Muscle layer of duodenum (tissue), 2 donors: Measurements from ENCODE around the gene PTPRD.
"Not testable (repeated sequence)": the region's sequence is repeated elsewhere in the genome, so short reads cannot be mapped to it uniquely, and the experiment has no call there.

Experiments used
- H3K27ac ChIP-seq: one replicate; pipeline ENCODE4 v1.7.0; 2013; ENCODE audit warnings: mild to moderate bottlenecking, low read length
- H3K27me3 ChIP-seq: one replicate; pipeline ENCODE4 v1.7.0; 2013; ENCODE audit warnings: low read depth, mild to moderate bottlenecking, control low read depth, low read length
- H3K36me3 ChIP-seq, 2 donors: one replicate each; pipeline ENCODE4 v1.7.0; 2013; ENCODE audit warnings: low read length in 2 of 2, control low read depth in 1 of 2, mild to moderate bottlenecking in 1 of 2; ENCODE audit not compliant: insufficient read depth in 2 of 2, control insufficient read depth in 1 of 2
- H3K4me1 ChIP-seq, 2 donors: one replicate each; pipeline ENCODE4 v1.7.0; 2013; ENCODE audit warnings: low read length in 2 of 2, mild to moderate bottlenecking in 2 of 2, control low read depth in 1 of 2, moderate library complexity in 1 of 2; ENCODE audit not compliant: insufficient read depth in 2 of 2, control insufficient read depth in 1 of 2
- H3K4me3 ChIP-seq, 2 donors: one replicate each; pipeline ENCODE4 v1.7.0; 2013; ENCODE audit warnings: low read length in 2 of 2, low read depth in 1 of 2, mild to moderate bottlenecking in 1 of 2
- H3K9me3 ChIP-seq, 2 donors: one replicate each; pipeline ENCODE4 v1.7.0; 2013; ENCODE audit warnings: low read length in 2 of 2, control low read depth in 1 of 2, mild to moderate bottlenecking in 1 of 2; ENCODE audit not compliant: control insufficient read depth in 1 of 2
- donor health status: healthy.

Gene PTPRD

DNA sequence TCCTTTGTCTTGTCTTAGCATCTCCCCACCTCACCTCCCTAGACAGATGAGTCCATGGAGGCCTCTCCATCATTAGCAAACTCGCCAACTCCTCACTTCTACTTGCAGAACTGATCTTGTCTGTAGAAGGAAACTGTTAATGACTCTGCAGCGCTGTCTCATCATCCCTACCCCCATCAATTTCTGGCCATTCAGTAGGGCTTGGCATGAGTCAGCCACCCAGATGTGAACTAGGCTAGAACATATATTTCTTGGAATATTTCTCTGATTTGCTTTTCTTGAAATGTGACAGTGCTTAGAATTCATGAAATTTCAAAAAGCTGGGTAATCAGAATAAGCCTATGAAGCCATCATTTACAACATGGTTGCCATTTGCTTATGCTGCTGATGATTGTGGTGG, 1688.2 kb downstream of the PTPRD start:
- Histone ChIP-seq H3K4me3 (no peak overlapping the region), H3K27ac (no peak overlapping the region), H3K9me3 (no peaks in the 10 kb centered on the region), H3K4me1 (no peaks in the 10 kb centered on the region), H3K27me3 (no peaks in the 10 kb centered on the region), H3K36me3 (no peaks in the 10 kb centered on the region)

DNA sequence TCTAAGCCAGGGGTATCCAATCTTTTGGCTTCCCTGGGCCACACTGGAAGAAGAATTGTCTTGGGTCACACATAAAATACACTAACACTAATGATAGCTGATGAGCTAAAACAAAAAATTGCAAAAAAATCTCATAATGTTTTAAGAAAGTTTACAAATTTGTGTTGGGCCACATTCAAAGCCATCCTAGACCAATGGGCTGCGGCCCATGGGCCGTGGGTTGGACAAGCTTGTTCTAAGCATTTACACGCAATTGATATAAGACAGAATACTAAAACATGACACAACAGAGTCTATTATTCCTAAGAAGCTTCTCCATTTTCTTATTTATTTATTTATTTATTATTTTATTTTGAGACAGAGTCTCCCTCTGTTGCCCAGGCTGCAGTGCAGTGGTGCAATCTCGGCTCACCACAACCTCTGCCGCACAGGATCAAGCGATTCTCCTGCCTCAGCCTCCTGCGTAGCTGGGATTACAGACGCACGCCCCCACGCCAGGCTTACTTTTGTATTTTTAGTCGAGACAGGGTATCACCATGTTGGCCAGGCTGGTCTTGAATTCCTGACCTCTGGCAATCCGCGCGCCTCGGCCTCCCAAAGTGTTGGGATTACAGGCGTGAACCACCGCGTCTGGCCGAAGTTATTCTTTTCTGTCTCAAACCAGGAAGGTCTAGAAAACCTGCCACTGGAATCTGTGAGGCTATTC, 1692.2 kb downstream of the PTPRD start:
- H3K27me3 ChIP-seq, H3K36me3 ChIP-seq, H3K27ac ChIP-seq, H3K9me3 ChIP-seq, H3K4me1 ChIP-seq, H3K4me3 ChIP-seq: not testable (repeated sequence)

DNA sequence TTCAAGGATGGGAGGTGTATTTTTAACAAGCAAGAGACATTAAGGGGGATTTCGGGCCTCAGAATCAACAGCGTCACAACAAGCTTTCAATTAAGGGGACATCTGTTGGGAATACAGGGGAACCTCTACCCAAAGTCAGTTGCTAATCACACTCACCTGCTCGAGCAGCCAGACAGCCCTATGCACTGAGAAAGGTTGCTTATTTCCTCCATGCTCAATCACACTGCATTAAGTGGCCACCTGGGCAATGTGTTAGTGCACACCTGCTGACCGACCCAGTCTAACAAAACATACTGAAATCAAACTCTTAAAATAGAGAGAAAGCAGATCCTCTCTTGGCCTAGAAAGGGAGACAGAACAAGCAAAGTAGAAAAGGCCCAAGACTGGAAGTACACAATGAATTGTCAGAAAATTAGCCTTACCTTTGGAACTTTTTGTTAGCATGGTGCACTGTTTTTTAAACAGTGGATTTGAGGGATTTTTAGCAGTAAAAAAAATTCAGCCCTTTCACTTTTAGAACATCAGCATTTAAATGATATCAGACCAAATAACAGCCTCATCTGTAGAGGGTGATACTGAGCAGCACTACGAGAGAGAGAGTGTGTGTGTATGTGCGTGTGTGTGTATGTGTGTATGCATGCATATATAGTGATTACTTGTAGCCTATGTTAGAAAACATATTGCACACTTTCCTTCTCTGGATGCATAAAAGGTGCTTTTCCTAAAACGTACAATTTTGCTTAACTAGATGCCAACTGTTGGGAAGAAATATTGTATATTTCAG, 1694.7 kb downstream of the PTPRD start:
- H3K27ac ChIP-seq = no peak overlapping the region
- no peaks in the 10 kb centered on the region for H3K36me3 ChIP-seq
- no peaks in the 10 kb centered on the region for H3K27me3 ChIP-seq
- no peaks in the 10 kb centered on the region for H3K9me3 ChIP-seq
- H3K4me3 ChIP-seq = no peak overlapping the region
- no peaks in the 10 kb centered on the region for H3K4me1 ChIP-seq

DNA sequence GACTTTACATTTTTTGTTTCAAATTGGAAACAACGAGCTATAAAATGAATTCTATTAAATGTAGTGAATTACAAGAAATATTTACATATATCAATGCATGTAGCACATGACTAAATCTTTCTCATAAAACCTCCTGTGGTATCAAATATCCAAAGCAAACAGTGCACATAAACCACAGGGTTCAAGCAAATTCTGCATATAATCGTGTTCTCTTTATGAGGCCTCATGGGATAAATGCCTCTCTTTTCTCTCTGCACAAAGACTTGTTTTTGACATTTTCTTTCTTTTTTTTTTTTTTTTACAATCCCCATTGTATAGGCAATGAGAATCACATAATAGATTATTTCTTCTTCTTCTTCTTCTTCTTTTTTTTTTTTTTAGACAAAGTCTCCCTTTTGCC, 1696.0 kb downstream of the PTPRD start:
- Histone ChIP-seq H3K4me3 (no peak overlapping the region), H3K27ac (no peak overlapping the region), H3K36me3 (no peaks in the 10 kb centered on the region), H3K4me1 (no peaks in the 10 kb centered on the region), H3K9me3 (no peaks in the 10 kb centered on the region), H3K27me3 (no peaks in the 10 kb centered on the region)

DNA sequence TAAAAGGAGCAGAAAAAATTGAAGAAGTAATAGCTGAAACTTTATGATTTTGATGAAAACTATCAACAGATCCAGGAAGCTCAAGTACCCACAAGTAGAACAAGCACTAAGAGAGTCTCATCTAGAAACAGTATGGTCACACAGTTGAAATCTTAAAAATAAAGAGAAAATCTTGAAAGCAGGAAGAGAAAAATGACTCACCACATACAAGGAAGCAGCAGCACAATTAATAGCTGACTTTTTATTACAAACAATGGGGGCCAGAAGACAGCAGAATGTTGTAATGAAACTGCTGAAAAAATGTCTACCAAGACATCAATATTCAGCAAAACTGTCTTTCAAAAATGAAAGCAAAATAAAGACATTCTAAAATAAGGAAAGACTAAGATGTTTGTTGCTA, 1704.9 kb downstream of the PTPRD start:
- Histone ChIP-seq H3K9me3 (no peaks in the 10 kb centered on the region), H3K27me3 (no peaks in the 10 kb centered on the region), H3K4me1 (no peaks in the 10 kb centered on the region), H3K36me3 (no peaks in the 10 kb centered on the region), H3K4me3 (no peak overlapping the region), H3K27ac (no peak overlapping the region)

DNA sequence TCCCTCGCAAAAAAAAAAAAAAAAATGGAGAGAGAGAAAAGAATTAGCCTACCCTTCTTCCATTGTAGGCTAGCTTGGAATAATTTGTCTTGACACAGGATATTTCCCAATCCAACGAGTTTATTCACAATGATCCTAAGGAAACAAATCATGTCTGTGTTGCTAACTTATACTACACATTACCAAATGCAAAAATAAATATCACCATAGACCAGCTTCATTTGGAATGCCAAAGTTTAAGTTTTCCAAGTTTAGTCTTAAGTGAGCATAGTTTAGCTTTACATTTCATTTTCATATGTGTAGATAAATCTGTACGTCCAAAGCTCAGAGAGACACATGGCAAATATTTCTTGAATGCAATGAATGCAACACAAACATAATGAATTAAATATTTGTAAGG, 1707.1 kb downstream of the PTPRD start:
- Histone ChIP-seq H3K27ac (no peak overlapping the region), H3K27me3 (no peaks in the 10 kb centered on the region), H3K4me1 (no peaks in the 10 kb centered on the region), H3K4me3 (no peak overlapping the region), H3K9me3 (no peaks in the 10 kb centered on the region), H3K36me3 (no peaks in the 10 kb centered on the region)

DNA sequence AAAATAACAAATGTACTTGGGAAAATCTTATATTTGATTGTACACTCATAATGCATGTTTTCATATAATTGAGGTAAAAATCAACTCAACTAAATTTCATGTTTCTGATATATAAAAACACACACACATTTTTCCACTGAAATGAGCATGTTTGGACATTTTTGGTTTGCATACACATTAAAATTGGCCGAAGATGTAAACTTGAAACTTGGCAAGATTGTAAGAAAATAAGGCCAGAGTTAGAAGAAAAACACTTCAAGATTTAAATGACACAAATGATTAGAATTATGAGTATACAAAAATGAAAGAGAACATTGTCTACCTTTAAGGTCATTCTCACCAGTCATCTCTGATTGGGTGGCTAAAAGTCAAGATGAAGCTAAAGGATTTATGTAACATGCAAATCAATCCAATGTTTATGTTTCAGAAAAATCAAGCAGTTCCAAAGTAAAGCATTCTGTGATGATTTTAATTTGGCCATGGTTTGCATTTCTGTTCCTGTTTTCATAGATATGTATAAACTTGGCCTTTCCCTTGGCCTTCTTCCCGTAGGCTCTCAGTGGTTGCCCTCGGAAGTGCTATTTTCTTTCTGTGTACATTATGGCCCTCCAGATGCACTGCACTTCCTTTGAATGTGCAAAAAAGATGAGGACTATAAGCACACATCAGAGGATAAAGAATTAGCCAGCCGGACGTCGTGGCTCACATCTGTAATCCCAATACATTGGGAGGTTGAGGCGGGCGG, 1707.9 kb downstream of the PTPRD start:
- Histone ChIP-seq H3K4me3 (no peak overlapping the region), H3K27me3 (no peaks in the 10 kb centered on the region), H3K36me3 (no peaks in the 10 kb centered on the region), H3K27ac (no peak overlapping the region), H3K4me1 (no peaks in the 10 kb centered on the region), H3K9me3 (no peaks in the 10 kb centered on the region)

DNA sequence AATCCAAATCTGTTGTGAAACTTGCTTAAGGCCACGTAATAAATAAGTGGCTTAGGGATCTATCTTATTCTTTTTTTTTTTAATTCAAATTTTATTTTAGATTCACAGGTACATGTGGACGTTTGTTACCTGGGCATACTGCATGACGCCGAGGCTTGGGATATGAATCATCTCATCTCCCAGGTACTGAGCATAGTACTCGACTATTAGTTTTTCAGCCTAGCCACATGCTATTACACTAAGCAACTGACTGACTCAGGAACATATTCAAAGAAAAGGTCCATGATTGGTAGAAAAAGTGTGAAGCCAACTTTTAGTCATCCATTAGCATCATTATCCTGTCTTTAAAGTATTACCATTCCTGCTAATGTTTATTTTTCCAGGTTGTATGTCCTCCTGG, 1709.7 kb downstream of the PTPRD start:
- Histone ChIP-seq H3K36me3 (no peaks in the 10 kb centered on the region), H3K27me3 (no peaks in the 10 kb centered on the region), H3K27ac (no peak overlapping the region), H3K9me3 (no peaks in the 10 kb centered on the region), H3K4me3 (no peak overlapping the region), H3K4me1 (no peaks in the 10 kb centered on the region)

DNA sequence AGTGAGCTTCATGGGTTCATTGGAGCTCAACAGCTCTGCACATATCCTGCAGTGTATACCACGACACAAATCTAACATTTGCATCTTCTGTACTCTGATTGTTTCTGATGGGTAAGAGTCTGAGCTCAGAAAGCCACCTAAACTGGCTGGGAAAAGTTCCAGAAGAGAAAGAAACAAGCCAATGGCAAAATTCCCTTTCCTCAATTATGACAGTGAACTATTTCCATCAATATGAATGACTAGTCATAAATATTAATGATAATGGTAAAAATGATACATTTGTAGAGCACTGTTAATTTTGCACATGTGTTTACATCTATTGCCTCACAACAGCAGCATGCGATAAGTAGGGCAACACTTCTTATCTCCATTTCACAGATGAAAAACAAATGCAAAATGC, 1711.7 kb downstream of the PTPRD start:
- H3K27me3 ChIP-seq = no peaks in the 10 kb centered on the region
- no peaks in the 10 kb centered on the region for H3K36me3 ChIP-seq
- no peaks in the 10 kb centered on the region for H3K4me1 ChIP-seq
- H3K4me3 ChIP-seq = no peak overlapping the region
- no peaks in the 10 kb centered on the region for H3K9me3 ChIP-seq
- no peak overlapping the region for H3K27ac ChIP-seq

DNA sequence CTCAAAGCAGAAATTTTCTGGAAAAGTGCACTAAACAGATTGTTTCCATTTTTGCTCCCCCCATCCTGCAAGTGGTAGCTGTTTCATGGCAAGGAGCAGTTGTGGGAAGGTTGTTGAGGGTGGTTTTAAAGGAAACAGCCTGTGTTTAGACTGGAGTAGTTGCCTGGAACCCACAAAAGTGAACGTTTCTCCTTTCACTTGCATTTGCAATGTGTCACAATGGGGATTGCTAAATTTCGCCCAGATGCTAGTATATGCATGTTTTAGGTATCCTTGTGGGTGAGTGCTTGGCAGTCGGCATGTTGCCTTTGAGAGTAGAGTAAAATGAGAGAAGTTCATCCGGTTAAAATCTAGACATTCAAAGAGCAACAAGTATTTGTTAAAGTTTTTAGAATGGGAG, 1713.3 kb downstream of the PTPRD start:
- Histone ChIP-seq H3K36me3 (no peaks in the 10 kb centered on the region), H3K27me3 (no peaks in the 10 kb centered on the region), H3K4me3 (no peak overlapping the region), H3K4me1 (no peaks in the 10 kb centered on the region), H3K9me3 (no peaks in the 10 kb centered on the region), H3K27ac (no peak overlapping the region)

DNA sequence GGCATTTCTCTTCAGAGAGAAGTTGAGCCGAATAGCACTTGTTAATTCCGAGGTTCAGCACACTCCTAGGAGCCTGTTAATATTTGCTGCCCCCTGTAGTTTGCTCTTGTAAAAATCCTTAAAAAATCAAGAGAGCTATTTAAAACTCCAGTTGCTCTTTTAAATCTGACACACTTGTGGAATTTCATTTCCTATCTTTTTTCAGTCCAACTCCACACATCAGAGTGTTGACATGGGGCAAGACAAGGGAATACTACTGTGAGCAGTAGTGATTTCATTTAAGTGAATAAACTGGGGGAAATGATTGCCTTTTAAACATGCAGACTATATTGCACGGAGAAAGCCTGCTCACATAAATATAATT, 1717.0 kb downstream of the PTPRD start:
- no peak overlapping the region for H3K4me3 ChIP-seq
- no peak overlapping the region for H3K27ac ChIP-seq

More for the DNA sequence above, 1717.0 kb downstream of the PTPRD start:
- no peaks in the 10 kb centered on the region for H3K27me3 ChIP-seq
- no peaks in the 10 kb centered on the region for H3K4me1 ChIP-seq
- H3K9me3 ChIP-seq = no peaks in the 10 kb centered on the region
- no peaks in the 10 kb centered on the region for H3K36me3 ChIP-seq
